Progenitor cell of endocrine pancreas (in vitro differentiated cells): ENCODE results near the gene DDIAS. TPM values are rescaled to one million over a fixed set of nuclear protein-coding genes. Genes with fewer than 3 reads are reported as not detected.
A peak's percentile ranks its signal among the peaks of the same experiment; 100 is the strongest.
"Not testable (repeated sequence)": the region's sequence is repeated elsewhere in the genome, so short reads cannot be mapped to it uniquely, and the experiment has no call there.

Experiments used
- DNase-seq: peaks from one replicate; pipeline ENCODE4 v3.0.0; 2021; ENCODE audit warnings: low spot score; ENCODE audit not compliant: unreplicated experiment
- H3K27ac Mint-ChIP-seq: 2 replicates; pipeline ENCODE4 v1.8.0; 2021; ENCODE audit warnings: mild to moderate bottlenecking, moderate library complexity, mixed read lengths
- H3K27me3 Mint-ChIP-seq: 2 replicates; pipeline ENCODE4 v1.8.0; 2021; ENCODE audit warnings: mixed read lengths
- H3K36me3 Mint-ChIP-seq: 2 replicates; pipeline ENCODE4 v1.8.0; 2022; ENCODE audit warnings: mixed read lengths; ENCODE audit not compliant: insufficient read depth
- H3K4me1 Mint-ChIP-seq: 2 replicates; pipeline ENCODE4 v1.8.0; 2021; ENCODE audit warnings: low read depth, mixed read lengths
- H3K4me3 Mint-ChIP-seq: 2 replicates; pipeline ENCODE4 v1.8.0; 2021; ENCODE audit warnings: low read depth, mild to moderate bottlenecking, moderate library complexity, mixed read lengths
- H3K9me3 Mint-ChIP-seq: 2 replicates; pipeline ENCODE4 v1.8.0; 2021; ENCODE audit warnings: low read depth, mixed read lengths
- long read RNA-seq: library from polyadenylated mRNA; unstranded; transcript quantifications from one replicate; pipeline ENCODE4 v2.0.0, GENCODE V29; 2020
- total RNA-seq: library from RNA; stranded (reverse); gene quantifications from 2 replicates; pipeline ENCODE4 v1.2.1, GENCODE V29; 2021
- TF ChIP-seq, protein P1 (sequence below): fragments of 200-600 bp; sonication (generic); IDR thresholded peaks from one replicate; pipeline ENCODE4 v1.5.0; 2021; ENCODE audit warnings: antibody characterized with exemption, mild to moderate bottlenecking; ENCODE audit not compliant: unreplicated experiment

The DDIAS gene, protein sequence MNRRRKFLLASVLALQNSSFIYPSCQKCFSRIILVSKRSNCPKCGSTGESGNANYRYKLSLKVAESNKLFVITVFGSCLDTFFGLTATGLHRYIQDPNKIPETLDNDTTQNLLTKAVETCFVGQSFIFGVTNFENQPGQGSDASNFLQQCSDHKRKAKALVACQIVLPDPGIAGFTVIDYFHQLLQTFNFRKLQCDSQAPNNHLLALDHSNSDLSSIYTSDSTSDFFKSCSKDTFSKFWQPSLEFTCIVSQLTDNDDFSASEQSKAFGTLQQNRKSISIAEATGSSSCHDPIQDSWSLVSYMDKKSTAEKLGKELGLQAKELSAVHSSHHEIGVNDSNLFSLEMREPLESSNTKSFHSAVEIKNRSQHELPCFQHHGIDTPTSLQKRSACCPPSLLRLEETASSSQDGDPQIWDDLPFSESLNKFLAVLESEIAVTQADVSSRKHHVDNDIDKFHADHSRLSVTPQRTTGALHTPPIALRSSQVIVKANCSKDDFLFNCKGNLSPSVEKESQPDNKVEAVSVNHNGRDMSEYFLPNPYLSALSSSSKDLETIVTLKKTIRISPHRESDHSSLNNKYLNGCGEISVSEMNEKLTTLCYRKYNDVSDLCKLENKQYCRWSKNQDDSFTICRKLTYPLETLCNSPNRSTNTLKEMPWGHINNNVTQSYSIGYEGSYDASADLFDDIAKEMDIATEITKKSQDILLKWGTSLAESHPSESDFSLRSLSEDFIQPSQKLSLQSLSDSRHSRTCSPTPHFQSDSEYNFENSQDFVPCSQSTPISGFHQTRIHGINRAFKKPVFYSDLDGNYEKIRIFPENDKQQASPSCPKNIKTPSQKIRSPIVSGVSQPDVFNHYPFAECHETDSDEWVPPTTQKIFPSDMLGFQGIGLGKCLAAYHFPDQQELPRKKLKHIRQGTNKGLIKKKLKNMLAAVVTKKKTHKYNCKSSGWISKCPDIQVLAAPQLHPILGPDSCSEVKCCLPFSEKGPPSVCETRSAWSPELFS
- 7.1 and 7.8 TPM in 2 replicates for total RNA-seq
- long read RNA-seq, transcript DDIAS-202 (5 exons, 607 nt): minor isoform, 20 of 67 reads
- long read RNA-seq, transcript DDIAS-211 (6 exons, 3,533 nt): major isoform, 33 of 67 reads
- long read RNA-seq, partial matches to known transcripts: 3 of 67 reads
- long read RNA-seq, other reads (novel, unspliced or antisense): 7 of 67 reads

DNA sequence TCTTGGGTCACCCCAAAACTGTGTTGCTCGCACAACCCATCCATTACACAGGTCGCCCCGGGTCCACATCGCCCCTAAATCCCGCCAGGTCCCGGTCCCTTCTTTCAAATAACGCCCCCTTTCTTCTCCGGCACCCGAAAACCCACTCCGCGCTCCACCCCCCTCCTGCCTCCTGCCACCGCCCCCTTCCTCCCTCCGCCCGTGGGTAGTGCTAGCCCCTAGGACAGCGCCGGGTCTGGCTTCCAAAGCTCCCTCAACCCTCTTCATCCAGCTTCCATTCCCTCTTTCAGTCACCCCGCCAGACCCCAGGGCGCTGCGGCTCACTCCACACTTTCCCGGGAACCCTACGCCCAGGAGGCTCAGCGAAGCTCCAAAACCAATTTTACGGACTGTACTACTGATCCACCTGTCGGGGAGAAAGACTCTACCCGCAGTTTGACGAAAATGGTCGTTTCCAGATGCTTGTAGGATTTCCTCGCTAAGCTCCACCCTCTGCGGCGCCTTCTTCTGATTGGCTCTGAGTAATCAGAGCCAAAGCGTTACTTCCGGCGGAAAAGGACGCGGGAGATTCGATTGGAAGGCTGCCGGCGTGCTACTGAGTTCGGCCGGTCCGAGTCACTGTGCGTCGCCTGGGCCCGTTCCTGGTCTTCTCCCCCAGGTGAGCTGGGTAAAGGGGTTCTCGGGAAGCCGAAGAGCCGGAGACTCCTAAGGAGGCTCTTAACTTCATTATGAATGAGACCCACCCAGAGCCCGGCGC is at the start of gene DDIAS:
Gene DDIAS, plus strand, starts transcription at position 572 of the 757 bp plus-strand sequence. CDS start 13,003 bp downstream, outside the sequence.
- peak; percentile 79 for DNase-seq
- H3K4me1 Mint-ChIP-seq: peaks cover 22% of the 10 kb centered on the region
- H3K4me3 Mint-ChIP-seq: peak within 1 kb of the TSS; percentile 97
- H3K9me3 Mint-ChIP-seq: no peaks in the 10 kb centered on the region
- H3K27me3 Mint-ChIP-seq: no peaks in the 10 kb centered on the region
- peaks cover 1% of the 10 kb centered on the region for H3K36me3 Mint-ChIP-seq
- H3K27ac Mint-ChIP-seq: peak within 1 kb of the TSS; percentile 97
- TF ChIP-seq, protein P1, sequence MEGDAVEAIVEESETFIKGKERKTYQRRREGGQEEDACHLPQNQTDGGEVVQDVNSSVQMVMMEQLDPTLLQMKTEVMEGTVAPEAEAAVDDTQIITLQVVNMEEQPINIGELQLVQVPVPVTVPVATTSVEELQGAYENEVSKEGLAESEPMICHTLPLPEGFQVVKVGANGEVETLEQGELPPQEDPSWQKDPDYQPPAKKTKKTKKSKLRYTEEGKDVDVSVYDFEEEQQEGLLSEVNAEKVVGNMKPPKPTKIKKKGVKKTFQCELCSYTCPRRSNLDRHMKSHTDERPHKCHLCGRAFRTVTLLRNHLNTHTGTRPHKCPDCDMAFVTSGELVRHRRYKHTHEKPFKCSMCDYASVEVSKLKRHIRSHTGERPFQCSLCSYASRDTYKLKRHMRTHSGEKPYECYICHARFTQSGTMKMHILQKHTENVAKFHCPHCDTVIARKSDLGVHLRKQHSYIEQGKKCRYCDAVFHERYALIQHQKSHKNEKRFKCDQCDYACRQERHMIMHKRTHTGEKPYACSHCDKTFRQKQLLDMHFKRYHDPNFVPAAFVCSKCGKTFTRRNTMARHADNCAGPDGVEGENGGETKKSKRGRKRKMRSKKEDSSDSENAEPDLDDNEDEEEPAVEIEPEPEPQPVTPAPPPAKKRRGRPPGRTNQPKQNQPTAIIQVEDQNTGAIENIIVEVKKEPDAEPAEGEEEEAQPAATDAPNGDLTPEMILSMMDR: no peak

DNA sequence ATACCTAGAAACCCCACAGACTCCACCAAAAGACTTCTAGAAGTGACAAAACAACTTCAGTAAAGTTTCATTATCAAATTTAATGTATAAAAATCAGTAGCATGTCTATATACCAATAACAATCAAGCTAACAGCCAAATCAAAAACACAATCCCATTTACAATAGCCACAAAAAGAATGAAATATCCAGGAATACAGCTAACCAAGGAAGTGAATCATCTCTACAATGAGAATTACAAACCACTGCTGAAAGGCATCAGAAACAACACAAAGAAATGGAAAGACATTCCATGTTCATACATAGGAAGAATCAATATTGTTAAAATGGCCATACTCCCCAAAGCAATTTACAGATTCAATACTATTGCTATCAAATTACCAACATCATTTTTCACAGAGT is 47.3 kb upstream of the DDIAS start:
- Mint-ChIP-seq H3K27me3 (no peaks in the 10 kb centered on the region), H3K4me1 (peaks cover 5% of the 10 kb centered on the region), H3K9me3 (peaks cover 19% of the 10 kb centered on the region), H3K36me3 (peaks cover 13% of the 10 kb centered on the region), H3K4me3 (no peak overlapping the region), H3K27ac (no peak overlapping the region)
- no peak for DNase-seq
- TF ChIP-seq, protein P1: no peak

DNA sequence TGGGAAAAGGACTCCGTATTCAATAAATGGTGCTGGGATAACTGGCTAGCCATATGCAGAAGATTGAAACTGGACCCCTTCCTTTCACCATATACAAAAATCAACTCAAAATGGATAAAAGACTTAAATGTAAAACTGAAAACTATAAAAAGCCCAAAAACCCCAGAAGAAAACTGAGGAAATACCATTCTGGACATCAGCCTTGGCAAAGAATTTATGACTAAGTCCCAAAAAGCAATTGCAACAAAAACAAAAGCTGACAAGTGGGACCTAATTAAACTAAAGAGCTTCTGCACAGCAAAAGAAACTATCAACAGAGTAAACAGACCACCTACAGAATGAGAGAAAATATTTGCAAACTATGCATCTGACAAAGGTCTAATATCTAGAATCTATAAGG is 46.6 kb upstream of the DDIAS start:
- H3K4me3 Mint-ChIP-seq, H3K27me3 Mint-ChIP-seq, H3K4me1 Mint-ChIP-seq, DNase-seq, H3K27ac Mint-ChIP-seq: not testable (repeated sequence)
- Mint-ChIP-seq H3K36me3 (peaks cover 13% of the 10 kb centered on the region), H3K9me3 (peaks cover 19% of the 10 kb centered on the region)

DNA sequence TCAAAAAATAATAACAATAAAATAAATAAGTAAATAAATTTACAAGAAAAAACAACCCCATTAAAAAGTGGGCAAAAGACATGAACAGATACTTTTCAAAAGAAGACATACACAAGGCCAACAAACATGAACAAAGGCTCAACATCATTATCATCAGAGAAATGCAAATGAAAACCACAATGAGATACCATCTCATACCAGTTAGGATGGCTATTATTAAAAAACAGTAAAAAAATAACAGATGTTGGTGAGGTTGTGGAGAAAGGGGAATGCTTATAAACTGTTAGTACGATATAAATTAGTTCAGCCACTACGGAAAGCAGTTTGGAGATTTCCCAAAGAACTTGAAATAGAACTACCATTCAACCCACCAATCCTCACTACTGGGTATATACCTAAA is 45.9 kb upstream of the DDIAS start:
- no peak overlapping the region for H3K4me3 Mint-ChIP-seq
- no peak for DNase-seq
- no peaks in the 10 kb centered on the region for H3K27me3 Mint-ChIP-seq
- peaks cover 19% of the 10 kb centered on the region for H3K9me3 Mint-ChIP-seq
- H3K4me1 Mint-ChIP-seq: peaks cover 12% of the 10 kb centered on the region
- no peak overlapping the region for H3K27ac Mint-ChIP-seq
- peaks cover 13% of the 10 kb centered on the region for H3K36me3 Mint-ChIP-seq
- TF ChIP-seq, protein P1: no peak

DNA sequence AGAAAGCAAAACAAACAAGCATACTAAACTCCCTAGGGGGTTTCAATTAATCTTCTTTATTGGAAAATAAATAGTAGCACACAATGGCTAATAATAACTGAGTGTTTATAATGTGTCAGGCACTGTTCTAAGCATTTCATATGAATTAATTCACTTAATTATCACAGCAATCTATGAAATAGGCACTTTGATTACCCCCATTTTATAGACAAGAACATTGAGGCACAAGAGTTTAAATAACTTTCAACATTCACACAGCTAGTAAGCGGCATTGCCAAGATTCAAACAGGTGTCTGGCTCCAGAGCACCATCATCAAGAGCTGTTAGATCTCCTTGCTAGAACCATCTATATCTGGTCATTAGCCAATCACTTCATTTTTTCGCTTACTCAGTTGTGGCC is 44.4 kb upstream of the DDIAS start:
- no peak for DNase-seq
- no peak overlapping the region for H3K4me3 Mint-ChIP-seq
- peaks cover 13% of the 10 kb centered on the region for H3K36me3 Mint-ChIP-seq
- H3K4me1 Mint-ChIP-seq: peaks cover 13% of the 10 kb centered on the region
- no peaks in the 10 kb centered on the region for H3K27me3 Mint-ChIP-seq
- H3K9me3 Mint-ChIP-seq: peaks cover 19% of the 10 kb centered on the region
- H3K27ac Mint-ChIP-seq: no peak overlapping the region
- TF ChIP-seq, protein P1: no peak
